Activated CD4-positive, alpha-beta T cell treated with anti-CD3 and anti-CD28 coated beads, Interleukin-2, amount 10 ng/mL, durations not matched to agents 24 days and 14 days (primary cell): ENCODE data around the gene EPHB1. TPM values are rescaled to one million over a fixed set of nuclear protein-coding genes. Genes with fewer than 3 reads are reported as not detected.

Experiments used
- DNase-seq: peaks from one replicate; pipeline ENCODE4 v3.0.0; 2022
- H3K27ac Mint-ChIP-seq: one replicate; pipeline ENCODE4 v1.8.0; 2022; ENCODE audit warnings: mild to moderate bottlenecking, mixed read lengths
- H3K27me3 Mint-ChIP-seq: one replicate; pipeline ENCODE4 v1.8.0; 2022; ENCODE audit warnings: mixed read lengths
- H3K36me3 Mint-ChIP-seq: one replicate; pipeline ENCODE4 v1.8.0; 2022; ENCODE audit warnings: low read depth, mild to moderate bottlenecking, mixed read lengths
- H3K4me1 Mint-ChIP-seq: one replicate; pipeline ENCODE4 v1.8.0; 2021; ENCODE audit warnings: mixed read lengths
- H3K4me3 Mint-ChIP-seq: one replicate; pipeline ENCODE4 v1.8.0; 2022; ENCODE audit warnings: mild to moderate bottlenecking, moderate library complexity, mixed read lengths
- H3K9me3 Mint-ChIP-seq: one replicate; pipeline ENCODE4 v1.8.0; 2021; ENCODE audit warnings: mixed read lengths
- intact Hi-C: fragments of 100-400 bp; cut with micrococcal nuclease; formaldehyde crosslinking; loops from one replicate; pipeline ENCODE4 v1.15.1; 2023
- total RNA-seq: library from RNA; stranded (reverse); gene quantifications from 2 replicates; pipeline ENCODE4 v1.2.3, GENCODE V29; 2022

The EPHB1 gene
- total RNA-seq, 1 donor from 2014 or later = 1.6 TPM

- Mint-ChIP-seq H3K9me3 (no peaks in the 10 kb centered on the region), H3K27ac (no peak overlapping the region), H3K4me3 (no peak overlapping the region), H3K27me3 (no peaks in the 10 kb centered on the region), H3K36me3 (no peaks in the 10 kb centered on the region), H3K4me1 (no peaks in the 10 kb centered on the region)
- no peak for DNase-seq
- intact Hi-C loops = no loop called here
These were observed 443.3 kb downstream of the EPHB1 start for GRCh38 chr3:135238236-135238830.

- Mint-ChIP-seq H3K9me3 (no peaks in the 10 kb centered on the region), H3K36me3 (no peaks in the 10 kb centered on the region), H3K27ac (no peak overlapping the region), H3K27me3 (no peaks in the 10 kb centered on the region), H3K4me3 (no peak overlapping the region), H3K4me1 (no peaks in the 10 kb centered on the region)
- no peak for DNase-seq
- intact Hi-C loops = no loop called here
These were observed 444.0 kb downstream of the EPHB1 start for GRCh38 chr3:135238871-135239614.

- H3K4me1 Mint-ChIP-seq = no peaks in the 10 kb centered on the region
- H3K27me3 Mint-ChIP-seq = no peaks in the 10 kb centered on the region
- no peaks in the 10 kb centered on the region for H3K9me3 Mint-ChIP-seq
- H3K36me3 Mint-ChIP-seq = no peaks in the 10 kb centered on the region
- DNase-seq = no peak
- H3K4me3 Mint-ChIP-seq = no peak overlapping the region
- H3K27ac Mint-ChIP-seq = no peak overlapping the region
- intact Hi-C loops = no loop called here
These were observed 444.5 kb downstream of the EPHB1 start for GRCh38 chr3:135239615-135239884.

GRCh38 chr3:135240426-135240825 lies 445.4 kb downstream of the EPHB1 start:
- no peak for DNase-seq
- Mint-ChIP-seq H3K9me3 (no peaks in the 10 kb centered on the region), H3K4me3 (no peak overlapping the region), H3K36me3 (no peaks in the 10 kb centered on the region), H3K27ac (no peak overlapping the region), H3K27me3 (no peaks in the 10 kb centered on the region), H3K4me1 (no peaks in the 10 kb centered on the region)
- intact Hi-C loops = no loop called here

GRCh38 chr3:135242285-135242684 lies 447.2 kb downstream of the EPHB1 start:
- Mint-ChIP-seq H3K27ac (no peak overlapping the region), H3K27me3 (no peaks in the 10 kb centered on the region), H3K9me3 (no peaks in the 10 kb centered on the region), H3K4me3 (no peak overlapping the region), H3K36me3 (no peaks in the 10 kb centered on the region), H3K4me1 (no peaks in the 10 kb centered on the region)
- DNase-seq = no peak
- intact Hi-C loops = no loop called here

DNA sequence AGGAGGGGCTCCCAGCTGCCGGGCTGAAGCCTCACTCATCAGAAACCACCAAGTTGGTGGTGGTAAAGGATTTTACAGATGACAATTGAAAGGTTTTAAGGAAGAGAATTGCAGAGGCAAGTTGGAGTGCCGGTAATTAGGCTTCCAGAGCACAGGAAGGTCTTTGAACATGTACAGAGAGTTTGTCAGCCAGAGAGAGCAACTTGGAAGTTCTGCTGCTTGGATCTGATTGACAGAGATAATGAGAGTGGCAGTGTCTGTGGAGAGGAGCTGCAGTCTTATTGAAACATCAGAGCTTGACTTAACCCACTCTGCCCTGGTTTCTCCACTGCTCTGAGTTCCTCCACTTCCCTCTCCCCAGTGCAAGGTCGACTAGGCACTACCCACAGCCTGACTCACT lies 448.6 kb downstream of the EPHB1 start:
- Mint-ChIP-seq H3K9me3 (no peaks in the 10 kb centered on the region), H3K27me3 (no peaks in the 10 kb centered on the region), H3K27ac (no peak overlapping the region), H3K4me3 (no peak overlapping the region), H3K4me1 (no peaks in the 10 kb centered on the region), H3K36me3 (no peaks in the 10 kb centered on the region)
- intact Hi-C loops = no loop called here
- no peak for DNase-seq

DNA sequence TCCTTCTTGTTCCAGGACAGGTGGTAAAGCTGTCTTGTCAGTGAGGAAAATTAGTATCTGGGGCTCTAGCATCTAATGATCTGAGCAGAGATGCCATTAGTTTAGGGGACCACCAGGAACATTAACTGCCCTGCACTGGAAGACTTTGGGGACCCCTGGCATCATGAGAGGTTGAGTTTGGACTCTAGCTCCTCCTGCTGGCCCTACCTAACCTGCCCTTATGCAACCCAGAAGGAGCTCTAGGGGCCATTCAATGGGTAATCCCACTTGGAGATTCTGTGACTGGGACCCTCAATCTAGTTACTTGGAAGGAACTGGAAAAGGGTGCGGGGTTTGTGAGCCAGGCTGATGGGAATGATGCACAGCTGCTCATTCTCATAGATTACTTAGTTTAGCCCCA lies 451.0 kb downstream of the EPHB1 start:
- Mint-ChIP-seq H3K36me3 (no peaks in the 10 kb centered on the region), H3K4me1 (no peaks in the 10 kb centered on the region), H3K9me3 (no peaks in the 10 kb centered on the region), H3K27me3 (no peaks in the 10 kb centered on the region), H3K4me3 (no peak overlapping the region), H3K27ac (no peak overlapping the region)
- intact Hi-C loops = no loop called here
- no peak for DNase-seq

- DNase-seq = no peak
- Mint-ChIP-seq H3K4me1 (no peaks in the 10 kb centered on the region), H3K27me3 (no peaks in the 10 kb centered on the region), H3K4me3 (no peak overlapping the region), H3K9me3 (no peaks in the 10 kb centered on the region), H3K36me3 (no peaks in the 10 kb centered on the region), H3K27ac (no peak overlapping the region)
- intact Hi-C loops = no loop called here
These were observed 453.2 kb downstream of the EPHB1 start for GRCh38 chr3:135248213-135248612.

DNA sequence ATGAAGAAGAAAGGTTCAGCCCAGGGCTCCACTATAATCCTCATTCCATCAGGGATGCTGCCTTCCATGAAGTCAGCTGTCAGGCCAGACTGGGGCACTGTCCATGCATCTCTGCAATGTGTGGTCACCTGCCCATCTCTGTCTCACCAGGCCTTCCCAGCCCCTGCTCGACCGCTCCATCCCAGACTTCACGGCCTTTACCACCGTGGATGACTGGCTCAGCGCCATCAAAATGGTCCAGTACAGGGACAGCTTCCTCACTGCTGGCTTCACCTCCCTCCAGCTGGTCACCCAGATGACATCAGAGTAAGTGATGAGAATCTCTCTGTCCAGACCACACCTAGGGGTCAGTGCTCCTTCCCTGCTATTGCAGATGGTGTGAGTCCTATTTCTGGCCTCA lies 454.1 kb downstream of the EPHB1 start:
- Mint-ChIP-seq H3K27me3 (no peaks in the 10 kb centered on the region), H3K9me3 (no peaks in the 10 kb centered on the region), H3K36me3 (no peaks in the 10 kb centered on the region), H3K27ac (no peak overlapping the region), H3K4me3 (no peak overlapping the region), H3K4me1 (no peaks in the 10 kb centered on the region)
- intact Hi-C loops = no loop called here
- no peak for DNase-seq

DNA sequence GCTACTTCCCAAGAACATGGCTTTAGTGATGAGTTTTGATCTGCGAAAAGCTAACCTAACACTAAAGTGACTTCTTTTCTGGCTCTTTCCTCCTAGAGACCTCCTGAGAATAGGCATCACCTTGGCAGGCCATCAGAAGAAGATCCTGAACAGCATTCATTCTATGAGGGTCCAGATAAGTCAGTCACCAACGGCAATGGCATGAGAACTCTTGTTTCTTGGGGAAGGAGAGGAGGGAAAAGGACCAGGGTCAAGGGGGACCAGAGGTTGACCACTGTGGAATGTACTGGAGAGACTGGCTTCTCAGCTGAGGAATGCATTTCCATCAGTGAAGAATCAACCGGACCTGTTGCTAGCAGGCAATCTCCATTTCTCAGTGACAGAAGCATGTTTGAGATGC lies 463.9 kb downstream of the EPHB1 start:
- H3K9me3 Mint-ChIP-seq = peaks cover 2% of the 10 kb centered on the region
- H3K4me1 Mint-ChIP-seq = no peaks in the 10 kb centered on the region
- no peak overlapping the region for H3K4me3 Mint-ChIP-seq
- no peak overlapping the region for H3K27ac Mint-ChIP-seq
- H3K36me3 Mint-ChIP-seq = no peaks in the 10 kb centered on the region
- DNase-seq = no peak
- intact Hi-C loops = no loop called here
- H3K27me3 Mint-ChIP-seq = no peaks in the 10 kb centered on the region

GRCh38 chr3:135260025-135260424 lies 465.0 kb downstream of the EPHB1 start:
- H3K36me3 Mint-ChIP-seq = no peaks in the 10 kb centered on the region
- H3K9me3 Mint-ChIP-seq = peaks cover 2% of the 10 kb centered on the region
- H3K27me3 Mint-ChIP-seq = no peaks in the 10 kb centered on the region
- no peak overlapping the region for H3K27ac Mint-ChIP-seq
- intact Hi-C loops = no loop called here
- no peak overlapping the region for H3K4me3 Mint-ChIP-seq
- no peak for DNase-seq
- H3K4me1 Mint-ChIP-seq = no peaks in the 10 kb centered on the region

DNA sequence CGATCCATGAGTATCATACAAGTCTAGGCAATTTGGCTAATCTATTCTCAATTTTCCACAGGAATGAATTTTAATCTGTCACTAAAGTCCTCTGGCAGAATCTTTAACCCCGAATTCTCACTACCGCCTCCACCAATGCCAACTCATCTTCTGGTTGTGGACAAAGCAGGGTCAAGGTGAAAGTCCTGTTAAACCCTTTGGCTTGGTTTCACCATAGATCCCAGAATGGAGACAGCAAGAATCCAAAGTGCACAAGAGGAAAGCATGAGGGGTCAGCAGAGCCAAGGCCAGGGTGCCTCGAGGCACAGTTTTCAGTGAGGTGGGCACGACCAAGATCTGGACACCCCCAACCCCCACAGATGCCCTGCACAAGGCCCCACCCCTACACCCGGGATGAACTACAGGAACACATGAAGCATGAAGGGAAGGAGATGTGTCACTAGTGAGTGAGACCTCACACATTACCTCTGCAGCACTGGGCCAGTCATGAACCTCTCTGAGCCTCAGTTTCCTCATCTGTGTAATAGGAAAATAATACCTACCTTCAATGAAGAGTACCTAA lies 466.2 kb downstream of the EPHB1 start:
- intact Hi-C loops = no loop called here
- peaks cover 2% of the 10 kb centered on the region for H3K9me3 Mint-ChIP-seq
- no peaks in the 10 kb centered on the region for H3K4me1 Mint-ChIP-seq
- H3K27me3 Mint-ChIP-seq = no peaks in the 10 kb centered on the region
- no peak overlapping the region for H3K4me3 Mint-ChIP-seq
- H3K27ac Mint-ChIP-seq = no peak overlapping the region
- DNase-seq = no peak
- H3K36me3 Mint-ChIP-seq = no peaks in the 10 kb centered on the region

DNA sequence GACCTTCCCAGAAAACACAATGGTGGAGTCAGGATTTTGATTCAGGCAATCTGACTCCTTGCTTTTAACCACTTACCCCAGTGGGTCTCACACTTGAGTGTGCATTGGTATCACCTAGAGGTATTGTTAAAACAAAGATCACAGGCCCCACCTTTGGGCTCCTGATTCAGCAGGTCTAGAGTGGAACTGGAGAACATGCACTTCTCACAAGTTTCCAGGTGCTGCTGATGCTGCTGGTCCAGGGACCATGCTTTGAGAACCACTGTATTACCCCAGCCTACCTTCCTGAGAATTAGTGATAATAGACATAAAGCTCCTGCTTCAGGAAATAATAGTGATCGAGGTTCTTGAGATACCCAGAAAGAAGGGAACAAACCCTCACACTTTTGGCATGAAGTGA lies 466.9 kb downstream of the EPHB1 start:
- intact Hi-C loops = no loop called here
- no peaks in the 10 kb centered on the region for H3K4me1 Mint-ChIP-seq

DNA sequence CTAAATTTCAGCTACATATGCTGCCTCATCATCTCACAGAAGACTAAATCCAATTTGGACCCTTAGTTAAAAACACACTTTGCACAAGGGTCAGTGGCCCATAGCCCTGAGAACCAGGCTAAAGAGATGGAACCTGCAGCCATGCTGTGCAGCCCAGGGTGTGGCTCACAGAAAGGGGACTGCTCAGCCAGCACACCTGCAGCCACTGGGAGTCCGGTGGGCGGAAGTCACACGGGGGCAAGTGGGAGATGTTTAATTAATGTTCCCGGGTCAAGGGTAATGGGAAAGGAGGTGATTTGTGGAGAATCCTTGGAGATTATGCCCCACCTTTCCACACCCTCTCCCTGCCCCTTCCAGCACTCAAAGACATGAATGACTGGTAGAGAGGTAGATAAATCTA lies 467.4 kb downstream of the EPHB1 start:
- no peaks in the 10 kb centered on the region for H3K36me3 Mint-ChIP-seq
- H3K9me3 Mint-ChIP-seq = peaks cover 2% of the 10 kb centered on the region
- intact Hi-C loops = no loop called here
- no peak overlapping the region for H3K4me3 Mint-ChIP-seq
- no peaks in the 10 kb centered on the region for H3K4me1 Mint-ChIP-seq
- no peak for DNase-seq
- H3K27ac Mint-ChIP-seq = no peak overlapping the region
- no peaks in the 10 kb centered on the region for H3K27me3 Mint-ChIP-seq

More for the DNA sequence above, 466.9 kb downstream of the EPHB1 start:
- Mint-ChIP-seq H3K9me3 (peaks cover 2% of the 10 kb centered on the region), H3K27ac (no peak overlapping the region), H3K4me3 (no peak overlapping the region), H3K36me3 (no peaks in the 10 kb centered on the region), H3K27me3 (no peaks in the 10 kb centered on the region)
- DNase-seq = no peak

DNA sequence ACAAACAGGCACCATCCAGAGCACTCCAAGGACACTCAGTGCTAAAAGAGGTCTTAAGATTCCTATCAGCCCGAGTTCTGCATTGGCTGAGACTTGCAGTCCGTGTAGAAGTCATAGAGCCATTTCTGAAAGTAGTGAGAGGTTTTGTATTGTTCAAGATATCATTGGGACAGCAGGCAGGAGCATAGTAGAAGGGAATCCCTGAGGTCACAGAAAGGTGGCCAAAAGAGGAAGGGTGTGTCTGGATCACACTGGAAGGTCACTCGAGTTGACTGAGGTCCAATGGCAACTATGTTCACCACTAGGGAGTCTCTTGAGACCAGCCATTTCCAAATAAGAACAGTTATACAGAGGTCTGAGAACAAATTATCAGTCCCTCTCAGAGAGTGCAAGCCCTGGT lies 468.3 kb downstream of the EPHB1 start:
- H3K4me1 Mint-ChIP-seq = no peaks in the 10 kb centered on the region
- DNase-seq = no peak
- intact Hi-C loops = no loop called here
- no peaks in the 10 kb centered on the region for H3K27me3 Mint-ChIP-seq
- H3K9me3 Mint-ChIP-seq = peaks cover 2% of the 10 kb centered on the region
- no peaks in the 10 kb centered on the region for H3K36me3 Mint-ChIP-seq
- no peak overlapping the region for H3K4me3 Mint-ChIP-seq
- H3K27ac Mint-ChIP-seq = no peak overlapping the region
